Stimulated activated CD4-positive, alpha-beta T cell treated with anti-CD3 and anti-CD28 coated beads, TNF-alpha, amount 100 ng/mL, for 48 hours (primary cell): ENCODE measurements around the gene VGLL3.

Experiments used
- DNase-seq, 3 donors: peaks; one replicate each; pipeline ENCODE4 v3.0.0-alpha.2; 2020; ENCODE audit warnings: low read depth in 3 of 3

Gene VGLL3

GRCh38 chr3:86951322-86951721 lies 39.6 kb downstream of the VGLL3 start:
- no peak for DNase-seq

GRCh38 chr3:86950717-86951116 lies 40.2 kb downstream of the VGLL3 start:
- DNase-seq, result no peak

- DNase-seq, result no peak
Measured at GRCh38 chr3:86949850-86950249, 41.1 kb downstream of the VGLL3 start.

DNA sequence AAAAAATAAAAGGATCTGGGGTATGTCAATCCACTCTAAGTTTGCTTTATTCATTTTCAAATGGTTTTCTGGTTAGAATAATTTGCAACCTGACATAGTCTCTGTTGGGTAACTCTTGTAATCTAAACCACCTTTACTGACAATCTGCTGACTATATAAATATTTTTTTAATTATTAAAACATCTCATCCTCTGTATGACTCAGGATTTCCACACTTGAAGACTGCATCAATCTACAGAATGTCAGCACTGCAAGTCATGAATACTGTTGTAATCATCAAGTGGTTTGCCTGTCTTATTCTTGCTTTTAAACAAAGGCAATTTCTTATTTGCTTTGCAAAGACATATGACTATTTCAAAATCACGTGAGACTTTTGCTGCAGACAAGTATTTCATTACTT lies 42.1 kb downstream of the VGLL3 start:
- DNase-seq, result no peak

- DNase-seq, result no peak
Measured at GRCh38 chr3:86942206-86942605, 48.7 kb downstream of the VGLL3 start.

GRCh38 chr3:86938416-86939105 lies 52.4 kb downstream of the VGLL3 start:
- no peak for DNase-seq

GRCh38 chr3:86937306-86937791 lies 53.6 kb downstream of the VGLL3 start:
- DNase-seq, result no peak

- DNase-seq, result no peak
Measured at GRCh38 chr3:86934851-86935250, 56.1 kb downstream of the VGLL3 start.

DNA sequence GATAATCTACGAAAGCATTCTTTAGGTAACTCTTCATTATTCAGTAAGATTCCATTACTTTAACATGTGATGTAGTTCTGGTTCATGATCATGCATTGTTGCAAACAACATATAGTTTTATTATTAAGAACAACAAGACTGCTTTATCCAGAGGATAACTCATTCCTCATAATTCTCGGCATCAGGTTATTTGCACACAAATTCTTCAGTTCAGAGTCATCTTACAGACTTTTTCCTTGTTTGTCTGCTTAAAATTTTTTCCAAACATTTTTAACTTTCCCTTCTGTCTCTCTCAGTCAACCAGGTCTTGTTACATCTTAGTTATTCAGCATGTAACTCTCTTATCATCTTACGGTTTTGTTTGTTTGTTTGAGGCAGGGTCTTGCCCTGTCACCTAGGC lies 60.1 kb downstream of the VGLL3 start:
- no peak for DNase-seq

DNA sequence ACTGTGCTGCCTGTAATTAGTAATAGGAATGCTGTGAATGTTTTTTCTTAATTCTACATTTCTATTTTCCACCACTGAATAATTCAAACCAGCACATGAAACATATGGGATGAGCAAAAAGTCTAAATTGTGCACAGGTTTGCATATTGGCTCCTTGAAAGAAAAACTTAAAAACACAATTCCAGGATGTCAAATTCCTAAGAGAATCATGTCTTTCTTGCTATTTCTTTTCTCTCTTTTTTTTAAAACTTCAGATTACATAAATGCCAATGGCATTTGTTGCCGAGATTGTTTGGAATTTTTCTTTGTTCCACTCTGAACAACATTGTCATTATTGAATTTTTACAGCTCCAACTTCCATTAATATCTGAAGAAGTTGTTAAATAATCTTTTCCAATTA lies 60.8 kb downstream of the VGLL3 start:
- no peak for DNase-seq

GRCh38 chr3:86929046-86929445 lies 61.9 kb downstream of the VGLL3 start:
- no peak for DNase-seq

DNA sequence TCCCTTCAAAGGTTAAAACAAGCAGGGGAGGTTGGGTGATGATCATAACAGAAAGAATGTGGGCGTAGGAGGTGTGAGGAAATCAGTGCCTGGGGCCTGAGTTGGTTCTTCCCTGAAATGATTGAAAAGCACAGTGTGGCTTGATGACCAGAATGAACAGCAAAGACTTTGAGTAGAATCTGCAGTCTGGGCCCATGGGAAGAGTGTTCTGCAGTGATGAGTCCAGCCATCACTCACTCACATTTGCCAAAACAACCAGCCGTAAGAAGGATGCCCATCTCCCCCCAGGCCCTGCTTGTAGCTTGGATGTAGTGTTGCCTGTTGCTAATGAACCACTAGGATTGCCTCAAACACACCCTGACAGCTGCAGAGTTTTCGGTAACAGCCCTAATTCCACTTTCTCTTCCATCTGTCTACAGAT lies 67.9 kb downstream of the VGLL3 start:
- DNase-seq, result no peak

DNA sequence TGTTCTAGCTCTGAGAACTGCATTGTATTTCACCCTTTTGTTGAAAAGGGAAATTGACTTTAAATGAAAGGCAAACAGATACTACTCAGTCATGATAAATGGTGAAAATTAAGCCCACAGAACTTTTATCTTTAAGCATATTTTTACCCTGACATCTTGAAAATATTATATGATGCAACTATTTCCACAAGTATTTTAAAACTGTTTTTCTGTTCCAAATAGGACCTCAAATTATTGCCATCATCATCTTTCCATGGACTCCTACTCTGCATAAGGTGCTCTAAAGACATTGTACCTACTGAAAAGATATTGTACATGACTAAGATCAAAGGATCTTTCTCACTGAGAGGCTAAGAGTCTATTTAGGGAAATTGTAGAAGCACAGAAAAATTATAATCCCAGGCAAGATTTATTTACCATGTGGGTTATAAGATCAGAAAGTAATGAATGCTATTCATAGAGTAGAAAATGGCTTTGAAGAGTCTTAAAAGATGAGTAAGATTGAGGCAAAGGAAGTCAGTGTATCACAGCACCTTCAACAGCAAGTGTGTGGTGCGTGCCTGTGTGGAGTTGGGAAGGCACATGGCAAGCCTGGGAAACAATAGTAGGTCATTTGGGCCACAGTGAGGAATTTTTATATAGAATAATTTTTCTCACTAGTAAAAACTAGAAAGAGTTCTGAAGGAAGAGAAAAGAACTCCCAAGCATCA lies 68.8 kb downstream of the VGLL3 start:
- DNase-seq, result no peak

DNA sequence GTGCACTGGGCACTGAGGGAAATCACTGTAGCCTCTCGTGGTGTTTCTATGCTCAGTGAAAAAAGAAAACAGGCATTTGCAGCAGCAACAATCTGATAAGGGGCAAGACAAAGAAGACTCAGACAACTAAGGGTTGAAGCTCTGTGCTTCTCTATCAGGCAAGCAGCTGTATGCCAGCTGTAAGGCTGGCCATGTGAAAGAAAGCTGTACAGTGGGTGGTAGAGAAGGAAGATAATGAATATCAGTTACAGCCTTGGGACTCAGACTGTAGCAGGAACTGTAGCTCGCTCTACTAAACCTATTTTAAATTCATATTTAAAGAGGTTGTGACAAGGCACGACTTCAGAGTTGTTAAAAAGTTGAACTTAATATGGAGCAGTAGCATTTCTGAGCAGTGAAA lies 76.3 kb downstream of the VGLL3 start:
- no peak for DNase-seq

DNA sequence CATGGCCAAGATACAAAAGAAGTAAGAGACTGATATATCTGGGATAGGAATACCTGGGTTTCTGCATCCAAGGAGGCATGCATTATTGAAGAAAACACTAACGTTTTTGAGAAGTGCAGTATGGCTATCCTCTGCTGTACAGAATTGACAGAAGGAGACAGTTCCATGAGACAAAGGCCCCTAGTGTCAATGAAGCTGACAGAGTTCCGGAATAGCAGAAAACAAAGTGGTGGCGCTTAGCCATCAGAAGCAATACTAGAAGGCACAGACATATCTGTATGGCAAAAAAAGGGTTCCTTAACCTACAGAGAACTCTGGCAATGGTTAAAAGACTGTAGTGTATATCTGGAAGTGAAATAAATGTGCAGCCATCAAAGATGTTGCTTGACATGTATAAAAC lies 77.8 kb downstream of the VGLL3 start:
- DNase-seq, result no peak

DNA sequence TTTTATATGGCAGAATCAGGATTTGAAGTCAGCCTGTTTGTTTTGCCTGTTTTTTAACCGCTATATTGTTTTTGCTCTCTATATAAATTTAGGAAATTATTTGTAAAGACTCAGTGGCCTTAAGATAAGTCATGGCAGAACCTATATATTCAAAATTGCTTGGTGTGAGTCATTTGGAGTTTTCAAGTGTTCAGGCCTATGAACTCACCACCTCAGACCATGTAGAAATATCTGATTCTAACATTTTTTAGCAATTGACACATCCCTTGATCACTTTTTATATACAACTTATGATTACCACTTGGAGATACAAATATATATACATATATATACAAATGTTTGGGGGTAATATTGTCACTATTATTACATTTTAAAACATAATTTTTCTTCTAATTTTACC lies 95.7 kb downstream of the VGLL3 start:
- no peak for DNase-seq

- no peak for DNase-seq
Measured at GRCh38 chr3:86890741-86891396, 100.1 kb downstream of the VGLL3 start.
